GM19455 (cell line): ENCODE measurements around the gene VTI1A.
"Not testable (repeated sequence)": the region's sequence is repeated elsewhere in the genome, so short reads cannot be mapped to it uniquely, and the experiment has no call there.

Source experiments
- ATAC-seq: cut with Tn5 transposase; IDR thresholded peaks from one replicate; pipeline ENCODE4 v1.9.1; 2021; ENCODE audit not compliant: unreplicated experiment

The VTI1A gene

DNA sequence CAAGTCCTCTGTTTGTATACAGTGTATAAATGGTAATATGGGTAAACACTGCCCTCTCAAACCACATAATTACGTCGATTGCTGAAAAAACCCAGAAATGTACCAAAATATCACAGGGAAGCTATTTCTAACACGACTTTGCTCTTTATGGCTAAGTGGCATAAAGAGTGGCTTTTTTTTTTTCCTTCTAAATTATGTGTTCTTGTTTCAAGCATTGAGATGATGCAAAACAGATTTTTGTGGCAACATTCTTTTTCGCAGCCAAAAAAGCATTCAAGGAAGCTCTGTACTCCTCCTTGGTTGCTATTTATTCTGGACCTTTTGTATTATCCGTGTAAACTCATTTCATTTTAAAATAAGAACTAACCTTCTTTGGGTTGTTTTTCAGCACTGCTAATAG lies 138.9 kb downstream of the VTI1A start:
- no peak for ATAC-seq

DNA sequence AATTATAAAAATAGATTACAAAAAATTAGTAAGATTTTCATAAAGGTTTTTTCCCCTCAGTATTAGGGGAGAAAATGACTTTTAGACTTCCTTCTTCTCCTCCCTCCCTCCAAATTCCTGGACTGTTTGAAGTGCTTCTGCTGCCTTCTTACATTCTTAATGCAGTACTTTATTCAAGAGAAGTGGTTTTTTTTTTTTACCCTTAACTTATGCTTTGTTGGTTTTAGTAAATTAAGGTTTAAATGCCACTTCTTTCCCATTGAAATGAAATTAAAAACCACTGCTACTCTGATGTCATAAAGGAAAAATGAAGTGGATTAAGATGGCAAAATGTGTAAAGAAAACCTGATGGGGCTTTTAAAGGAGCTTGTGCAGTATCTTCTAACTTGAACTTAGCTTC lies 140.7 kb downstream of the VTI1A start:
- no peak for ATAC-seq

DNA sequence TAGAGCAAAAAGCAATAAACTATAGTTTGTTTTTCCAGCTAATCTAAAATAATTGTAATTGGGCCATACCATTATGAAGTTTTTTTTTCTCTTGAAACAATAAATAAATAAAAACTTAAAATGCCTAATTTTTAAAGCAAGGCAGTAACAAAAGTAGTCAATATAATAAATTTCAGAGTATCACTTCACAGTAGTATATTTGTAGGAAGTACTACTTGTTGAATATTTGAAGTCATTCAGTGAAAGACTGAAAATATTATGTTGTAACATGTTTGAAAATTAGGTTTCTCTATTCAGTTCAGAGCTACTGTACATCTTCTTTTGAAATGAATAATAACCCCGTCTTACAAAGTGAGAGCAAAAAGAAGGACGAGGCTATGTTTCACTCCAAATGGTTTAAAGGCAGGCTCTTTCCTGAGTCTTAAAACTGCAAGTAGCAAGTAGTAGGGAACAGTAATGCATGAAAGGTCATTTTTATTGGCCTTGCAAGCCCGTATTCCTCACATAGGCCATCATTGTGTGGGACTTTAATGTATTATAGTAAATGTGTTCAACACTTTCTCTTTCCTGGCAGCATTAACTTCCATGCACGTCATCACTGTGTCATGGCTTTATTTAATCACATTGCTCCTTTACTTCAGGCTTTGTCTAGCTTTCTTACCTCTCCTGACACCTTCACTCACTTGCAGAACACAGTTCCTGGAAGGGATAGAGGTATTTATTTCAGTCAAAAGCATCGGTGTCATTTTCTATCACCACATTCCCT lies 141.4 kb downstream of the VTI1A start:
- no peak for ATAC-seq

GRCh38 chr10:112589081-112589480 lies 142.1 kb downstream of the VTI1A start:
- ATAC-seq = no peak

DNA sequence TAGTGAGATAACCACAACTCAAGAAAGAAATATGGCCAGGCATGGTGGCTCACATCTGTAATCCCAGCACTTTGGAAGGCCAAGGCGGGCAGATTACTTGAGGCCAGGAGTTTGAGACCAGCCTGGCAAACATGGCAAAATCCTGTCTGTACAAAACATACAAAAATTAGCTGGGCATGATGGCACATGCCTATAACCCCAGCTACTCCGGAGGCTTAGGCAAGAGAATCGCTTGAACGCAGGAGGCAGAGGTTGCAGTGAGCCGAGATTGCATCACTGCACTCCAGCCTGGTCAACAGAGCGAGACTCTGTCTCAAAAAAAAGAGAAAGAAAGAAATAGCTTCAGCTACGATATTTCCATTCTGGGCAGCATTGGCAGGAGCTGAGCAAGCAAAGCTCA lies 143.8 kb downstream of the VTI1A start:
- not testable (repeated sequence) for ATAC-seq

DNA sequence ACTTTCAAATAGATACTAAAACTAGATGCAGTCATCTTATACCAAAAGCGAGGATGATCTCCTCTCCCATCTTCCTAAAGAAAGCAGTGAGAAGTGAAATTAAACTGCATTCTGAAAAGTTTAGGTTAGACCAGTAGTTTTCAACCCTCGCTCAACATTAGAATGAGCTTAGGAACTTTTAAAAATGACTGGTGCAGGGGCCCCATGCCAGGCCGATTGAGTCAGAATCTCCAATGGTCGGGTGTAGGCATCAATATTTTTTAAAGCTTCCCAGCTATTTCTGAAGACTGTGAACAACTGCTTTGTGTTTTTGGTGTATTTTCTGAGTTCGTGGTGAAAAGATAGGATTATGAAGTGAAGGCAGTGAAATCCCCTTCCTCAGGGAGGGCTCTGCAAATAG lies 146.0 kb downstream of the VTI1A start:
- no peak for ATAC-seq

GRCh38 chr10:112601214-112602090 lies 154.4 kb downstream of the VTI1A start:
- no peak for ATAC-seq

DNA sequence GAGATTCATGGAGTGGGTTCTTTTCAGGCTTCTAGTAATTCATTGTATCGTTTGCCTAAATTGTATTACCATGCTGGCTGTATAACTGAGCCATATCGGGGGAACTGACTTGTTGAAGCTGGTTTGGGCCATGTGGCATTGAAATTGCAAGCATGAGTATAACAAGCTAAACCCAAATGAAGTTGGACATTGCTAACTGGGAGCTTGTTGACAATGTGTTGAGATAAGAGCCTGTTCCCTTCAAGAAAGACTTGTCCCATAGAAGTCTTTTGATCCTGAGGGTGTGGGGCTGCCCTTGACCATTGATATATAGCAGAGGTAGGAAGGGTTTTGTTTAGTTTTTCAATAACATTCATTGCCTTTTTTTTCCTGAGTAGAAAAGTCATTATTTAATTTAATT lies 156.0 kb downstream of the VTI1A start:
- ATAC-seq = no peak

GRCh38 chr10:112605063-112605462 lies 158.0 kb downstream of the VTI1A start:
- ATAC-seq = no peak

- ATAC-seq = no peak
Measured at GRCh38 chr10:112607506-112607905, 160.5 kb downstream of the VTI1A start.

DNA sequence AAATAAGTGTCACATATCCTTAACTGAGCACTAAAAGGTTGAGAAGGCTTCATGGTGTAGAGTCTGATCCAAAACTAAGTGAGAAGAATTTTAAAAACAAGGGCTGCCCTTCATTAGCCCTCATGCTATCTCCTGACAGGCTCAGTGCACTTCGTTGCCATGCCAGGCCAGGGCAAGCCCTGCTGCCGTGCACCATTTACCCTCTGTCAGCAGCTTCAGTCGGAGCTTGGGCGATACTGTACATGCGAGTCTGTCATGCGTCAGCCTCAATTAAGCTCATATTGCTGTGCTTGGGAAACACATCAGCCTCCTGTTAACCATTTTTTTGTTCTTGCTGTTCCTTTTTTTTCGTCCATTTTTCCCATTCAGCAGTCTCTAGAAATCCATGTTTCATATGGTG lies 166.6 kb downstream of the VTI1A start:
- no peak for ATAC-seq

DNA sequence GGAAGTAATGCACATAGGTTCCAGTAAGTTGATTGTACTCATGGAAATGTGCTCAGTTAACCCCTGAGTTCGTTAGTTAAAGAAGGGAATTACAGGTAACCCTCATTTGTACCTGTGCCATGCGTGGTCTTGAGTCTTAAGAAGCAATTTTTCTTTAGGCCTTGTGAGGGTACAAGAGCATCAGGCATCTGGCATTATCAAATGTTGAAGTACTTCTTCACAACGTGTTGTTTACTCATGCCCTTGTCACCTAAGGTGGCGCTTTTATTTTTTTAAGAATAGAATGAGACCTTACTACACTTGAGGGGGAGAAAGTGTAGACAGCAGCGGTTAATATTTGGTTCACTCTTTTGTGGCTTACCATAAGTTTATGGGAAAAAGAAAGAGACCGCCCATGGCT lies 167.1 kb downstream of the VTI1A start:
- no peak for ATAC-seq

DNA sequence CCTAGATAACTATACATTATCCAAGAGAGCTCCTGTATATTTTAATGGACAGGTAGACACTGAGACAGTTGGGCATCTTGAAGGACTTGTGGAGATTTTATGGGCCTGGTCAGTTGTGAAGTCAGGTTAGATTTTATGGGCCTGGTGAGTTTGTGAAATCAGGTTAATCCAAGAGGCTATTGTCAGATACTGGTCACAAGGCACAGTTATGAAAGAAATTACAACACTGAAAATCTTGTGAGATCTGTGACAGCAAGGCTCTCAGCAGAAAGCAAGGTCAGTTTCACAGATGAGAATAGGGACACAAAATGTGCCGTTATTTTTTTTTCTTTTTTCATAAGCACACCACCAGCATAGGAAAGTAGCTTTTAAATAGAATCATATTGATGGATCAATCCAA lies 167.6 kb downstream of the VTI1A start:
- no peak for ATAC-seq

DNA sequence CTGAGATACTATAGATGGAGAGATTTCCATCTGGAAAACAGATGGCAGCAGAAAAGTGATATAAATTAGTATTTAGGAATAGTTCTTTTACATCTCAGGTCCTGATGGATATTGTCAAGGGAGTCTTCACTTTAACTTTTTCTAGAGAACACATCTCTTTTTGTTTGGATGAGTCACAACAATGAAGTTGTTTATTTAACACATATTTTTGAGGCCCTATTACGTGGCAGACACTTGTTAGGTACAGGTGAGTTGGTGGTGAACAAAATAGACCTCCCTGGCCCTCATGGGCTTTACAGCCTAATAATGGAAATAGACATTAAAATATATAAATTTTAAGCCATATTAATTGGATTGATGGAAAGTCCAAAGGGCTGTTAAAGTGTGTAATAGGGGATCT lies 168.3 kb downstream of the VTI1A start:
- ATAC-seq = no peak

GRCh38 chr10:112616647-112617046 lies 169.6 kb downstream of the VTI1A start:
- no peak for ATAC-seq

GRCh38 chr10:112618814-112619213 lies 171.8 kb downstream of the VTI1A start:
- no peak for ATAC-seq

DNA sequence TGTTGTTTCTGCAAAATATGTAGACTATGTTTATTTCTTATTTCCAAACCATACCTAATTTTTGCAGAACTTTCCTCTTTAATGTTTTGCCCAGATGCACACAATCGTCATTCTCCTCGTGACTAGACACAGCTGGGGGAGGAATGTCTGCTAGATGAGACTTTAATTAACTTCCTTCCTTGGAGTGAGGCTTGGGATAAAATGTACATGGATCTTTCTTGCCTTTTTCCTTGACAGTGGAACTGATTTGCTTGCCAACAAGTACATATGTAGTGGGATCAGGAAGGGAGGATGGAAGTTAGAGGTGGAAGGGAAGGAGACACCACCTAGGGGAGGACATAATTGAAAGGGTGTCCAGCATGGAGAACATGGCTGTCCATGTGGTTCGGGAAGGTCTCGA lies 172.5 kb downstream of the VTI1A start:
- ATAC-seq = no peak

DNA sequence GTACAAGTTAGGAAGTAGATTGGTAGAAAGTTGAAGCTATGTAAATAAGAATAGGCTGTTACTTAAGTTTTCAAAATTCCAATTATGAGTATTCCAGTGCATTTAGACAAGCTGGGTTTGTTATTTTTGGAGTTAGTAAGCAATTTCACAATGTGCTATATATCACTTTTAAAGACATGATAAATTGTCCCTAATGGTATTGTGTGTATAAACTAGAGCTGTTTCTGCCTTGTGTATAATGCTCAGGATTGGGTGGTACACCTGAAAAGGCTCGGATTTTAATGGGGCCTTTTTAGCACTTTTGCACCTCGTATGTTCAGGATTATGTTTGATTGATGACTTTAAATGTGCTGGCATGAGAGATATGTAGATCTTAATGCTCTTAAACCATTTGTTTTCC lies 175.8 kb downstream of the VTI1A start:
- no peak for ATAC-seq

- no peak for ATAC-seq
Measured at GRCh38 chr10:112624546-112625048, 177.6 kb downstream of the VTI1A start.

GRCh38 chr10:112628951-112629609 lies 182.1 kb downstream of the VTI1A start:
- ATAC-seq = no peak
